Dermis microvascular lymphatic vessel endothelial cell (primary cell): ENCODE data around the gene STAT5B. TPM values are rescaled to one million over a fixed set of nuclear protein-coding genes. Genes with fewer than 3 reads are reported as not detected.
"Not testable (repeated sequence)": the region's sequence is repeated elsewhere in the genome, so short reads cannot be mapped to it uniquely, and the experiment has no call there.

Experiments used
- DNase-seq, 2 donors: peaks; one replicate each; pipeline versions ENCODE4 v3.0.0 to v3.0.0-alpha.2; 2010; ENCODE audit warnings: low read depth in 2 of 2
- total RNA-seq: library from RNA; depleted of rRNA; stranded (reverse); fragments of >200 nt; gene quantifications from 2 replicates; pipeline ENCODE4 v1.2.1, GENCODE V29; 2014

Gene STAT5B
- total RNA-seq, 1 donor from 2014 or later, result 25.2 TPM

DNA sequence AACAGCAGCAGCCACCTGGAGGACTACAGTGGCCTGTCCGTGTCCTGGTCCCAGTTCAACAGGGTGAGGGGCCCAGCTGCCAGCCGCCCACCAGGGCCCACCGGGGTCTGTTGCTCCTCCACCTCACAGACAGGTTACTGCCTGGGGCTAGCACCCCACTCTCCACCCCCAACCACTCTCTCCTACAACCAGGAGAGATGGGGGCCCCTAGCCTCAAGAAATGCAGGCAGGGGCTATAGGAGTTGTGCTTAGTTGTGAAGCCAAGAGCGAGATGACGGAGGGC, 30.1 kb upstream of the STAT5B start:
- DNase-seq, result no peak

DNA sequence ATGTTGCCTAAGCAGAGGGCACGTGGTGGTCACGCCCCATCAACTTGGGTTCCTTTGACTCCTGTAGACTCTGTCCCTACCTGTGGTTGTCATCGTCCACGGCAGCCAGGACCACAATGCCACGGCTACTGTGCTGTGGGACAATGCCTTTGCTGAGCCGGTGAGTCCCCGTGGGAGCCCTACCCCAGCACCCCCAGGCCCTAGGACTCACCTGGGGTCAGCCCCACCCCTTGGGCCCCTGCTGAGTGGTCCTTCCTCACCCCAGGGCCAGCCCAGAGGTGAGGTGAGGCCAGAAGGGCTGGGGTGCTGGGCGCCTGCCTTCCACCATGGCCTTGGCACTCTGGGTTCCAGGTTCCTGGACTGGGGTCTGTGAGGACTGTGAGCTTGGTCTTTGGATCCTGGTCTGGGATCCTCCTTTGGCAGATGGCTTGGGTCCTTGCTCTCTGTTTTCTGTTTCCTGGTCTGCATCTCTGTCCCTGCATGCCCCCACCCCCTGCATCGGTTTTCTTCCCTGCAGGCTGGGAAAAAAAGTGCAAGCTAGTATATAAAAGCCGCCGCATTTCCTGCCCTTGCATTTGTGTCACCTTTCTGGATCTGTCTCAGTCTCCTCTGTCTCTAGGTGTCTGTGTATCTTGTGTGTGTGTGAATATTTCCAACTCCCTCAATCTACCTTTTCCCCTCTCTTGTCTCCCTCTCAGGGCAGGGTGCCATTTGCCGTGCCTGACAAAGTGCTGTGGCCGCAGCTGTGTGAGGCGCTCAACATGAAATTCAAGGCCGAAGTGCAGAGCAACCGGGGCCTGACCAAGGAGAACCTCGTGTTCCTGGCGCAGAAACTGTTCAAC, 29.6 kb upstream of the STAT5B start:
- DNase-seq, result no peak

DNA sequence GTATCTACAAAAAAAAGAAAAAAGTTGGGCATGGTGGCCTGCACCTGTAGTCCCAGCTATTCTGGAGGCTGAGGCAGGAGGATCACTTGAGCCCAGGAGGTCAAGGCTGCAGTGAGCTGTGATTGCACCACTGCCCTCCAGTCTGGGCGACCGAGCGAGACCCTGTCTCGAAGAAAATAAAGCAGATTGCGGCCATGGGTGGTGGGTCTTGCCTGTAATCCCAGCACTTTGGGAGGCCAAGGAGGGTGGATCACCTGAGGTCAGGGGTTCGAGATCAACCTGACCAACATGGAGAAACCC, 28.8 kb upstream of the STAT5B start:
- DNase-seq, result not testable (repeated sequence)

DNA sequence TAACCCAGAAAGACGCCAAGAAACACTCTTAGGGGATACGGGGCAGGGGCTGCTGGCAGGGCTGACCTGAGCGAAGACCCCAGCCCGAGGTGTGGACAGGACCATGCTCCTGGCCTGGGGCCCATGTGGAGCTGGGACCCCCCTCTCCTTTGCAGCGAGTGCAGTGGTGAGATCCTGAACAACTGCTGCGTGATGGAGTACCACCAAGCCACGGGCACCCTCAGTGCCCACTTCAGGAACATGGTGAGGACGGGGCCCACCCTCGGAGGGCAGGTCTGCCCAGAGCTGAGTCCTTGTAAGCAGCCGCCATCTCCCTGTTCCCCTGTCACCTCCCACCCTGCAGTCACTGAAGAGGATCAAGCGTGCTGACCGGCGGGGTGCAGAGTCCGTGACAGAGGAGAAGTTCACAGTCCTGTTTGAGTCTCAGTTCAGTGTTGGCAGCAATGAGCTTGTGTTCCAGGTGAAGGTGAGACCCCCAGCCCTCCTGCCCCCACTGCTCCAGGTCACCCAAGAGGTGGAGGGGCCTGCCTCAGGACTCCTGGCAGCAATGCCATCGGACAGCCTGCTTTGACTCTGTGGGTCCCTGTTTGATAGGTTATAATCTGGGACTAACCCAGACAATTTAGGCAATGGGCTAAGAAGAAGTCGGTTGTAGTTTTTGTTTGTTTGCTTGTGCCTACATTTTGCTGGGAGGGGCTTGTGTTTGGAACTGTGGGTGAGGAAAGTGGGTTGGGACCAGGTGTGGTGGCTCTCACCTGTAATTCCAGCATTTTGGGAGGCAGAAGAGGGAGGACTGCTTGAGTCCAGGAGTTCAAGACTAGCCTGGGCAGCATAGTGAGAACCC, 28.2 kb upstream of the STAT5B start:
- no peak for DNase-seq

DNA sequence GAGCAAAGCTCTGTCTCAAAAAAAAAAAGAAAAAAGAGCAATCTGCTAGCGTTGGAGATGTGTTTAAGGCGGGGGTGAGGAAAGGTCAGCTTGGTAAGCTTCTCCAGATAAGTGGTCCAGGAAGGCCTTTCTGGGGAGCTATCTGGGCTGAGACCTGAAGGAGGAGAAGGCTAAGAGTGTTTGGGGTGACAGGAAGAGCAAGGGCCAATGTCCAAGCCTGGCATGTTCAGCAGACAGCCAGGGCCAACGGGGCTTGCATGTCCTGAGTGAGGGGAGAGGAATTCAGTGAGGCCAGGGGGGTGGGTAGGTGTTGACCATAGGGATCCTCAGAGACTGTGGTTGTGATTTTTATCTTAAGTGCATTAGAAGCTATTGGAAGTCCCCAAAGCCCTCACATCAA, 27.5 kb upstream of the STAT5B start:
- DNase-seq, result no peak

DNA sequence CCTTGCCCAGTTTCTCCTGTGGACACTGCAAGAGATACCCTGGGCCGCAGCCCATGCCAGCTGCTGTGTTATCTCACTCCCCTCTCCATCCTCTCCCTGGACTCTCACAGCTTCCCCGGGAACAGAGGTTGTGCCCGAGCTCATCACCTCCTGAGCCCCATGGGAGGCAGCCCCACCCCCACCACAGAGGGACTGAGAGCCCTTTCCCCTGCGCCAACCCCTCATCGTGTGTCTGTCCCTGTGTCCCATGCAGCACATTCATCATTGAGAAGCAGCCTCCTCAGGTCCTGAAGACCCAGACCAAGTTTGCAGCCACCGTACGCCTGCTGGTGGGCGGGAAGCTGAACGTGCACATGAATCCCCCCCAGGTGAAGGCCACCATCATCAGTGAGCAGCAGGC, 24.8 kb upstream of the STAT5B start:
- DNase-seq, result no peak

DNA sequence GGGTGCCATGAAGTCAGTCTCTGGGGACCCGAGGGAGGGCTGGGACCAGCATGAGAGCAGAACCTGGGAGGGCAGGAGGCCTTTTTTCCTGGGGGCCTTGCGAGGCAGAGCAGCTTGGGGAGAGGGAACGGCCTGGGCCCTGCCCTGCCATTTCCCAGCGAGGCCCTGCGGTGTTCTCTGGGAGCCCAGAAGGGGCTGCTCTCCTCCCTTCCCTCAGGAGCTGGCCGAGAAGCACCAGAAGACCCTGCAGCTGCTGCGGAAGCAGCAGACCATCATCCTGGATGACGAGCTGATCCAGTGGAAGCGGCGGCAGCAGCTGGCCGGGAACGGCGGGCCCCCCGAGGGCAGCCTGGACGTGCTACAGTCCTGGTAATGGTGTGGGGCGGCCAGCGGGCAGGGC, 23.7 kb upstream of the STAT5B start:
- DNase-seq, result not testable (repeated sequence)

DNA sequence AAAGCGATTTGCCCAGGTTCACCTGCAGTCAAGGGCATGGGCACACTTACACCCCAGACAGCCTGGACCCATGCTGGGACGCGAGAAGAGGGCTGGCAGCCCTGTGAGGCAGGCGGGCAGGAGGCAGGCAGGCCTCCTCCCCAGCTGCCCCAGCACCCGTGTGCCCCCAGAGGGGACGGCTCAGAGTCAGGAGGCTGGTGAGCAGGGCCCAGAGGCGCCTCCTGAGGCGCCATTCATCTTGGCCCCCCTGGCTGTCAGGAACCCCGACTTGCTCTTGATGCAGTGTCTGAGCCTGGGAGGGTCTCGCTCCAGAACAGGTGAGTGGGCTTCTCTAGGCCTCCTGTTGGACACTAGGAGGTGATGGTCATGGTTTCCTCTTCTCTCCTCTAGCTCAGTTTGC, 23.2 kb upstream of the STAT5B start:
- not testable (repeated sequence) for DNase-seq

DNA sequence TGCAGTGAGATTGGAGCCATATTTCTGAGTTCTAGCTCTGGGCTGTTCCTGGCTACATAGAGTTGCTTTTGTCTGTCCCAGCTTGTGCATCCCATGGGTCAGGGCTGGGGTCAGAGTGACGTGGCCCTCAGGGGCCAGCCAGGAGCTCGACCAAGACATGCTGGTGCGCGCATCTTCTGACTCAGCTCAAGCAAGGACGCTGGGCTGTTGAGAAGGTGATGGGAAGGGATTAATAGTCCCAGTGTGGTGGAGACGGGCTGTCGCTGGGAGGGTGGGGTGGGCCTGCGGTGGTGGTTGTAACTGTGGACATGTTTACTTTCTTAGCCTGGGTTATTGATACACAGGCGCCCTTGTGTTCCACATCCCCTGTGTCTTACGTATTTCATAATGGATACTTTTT, 21.6 kb upstream of the STAT5B start:
- DNase-seq, result not testable (repeated sequence)

DNA sequence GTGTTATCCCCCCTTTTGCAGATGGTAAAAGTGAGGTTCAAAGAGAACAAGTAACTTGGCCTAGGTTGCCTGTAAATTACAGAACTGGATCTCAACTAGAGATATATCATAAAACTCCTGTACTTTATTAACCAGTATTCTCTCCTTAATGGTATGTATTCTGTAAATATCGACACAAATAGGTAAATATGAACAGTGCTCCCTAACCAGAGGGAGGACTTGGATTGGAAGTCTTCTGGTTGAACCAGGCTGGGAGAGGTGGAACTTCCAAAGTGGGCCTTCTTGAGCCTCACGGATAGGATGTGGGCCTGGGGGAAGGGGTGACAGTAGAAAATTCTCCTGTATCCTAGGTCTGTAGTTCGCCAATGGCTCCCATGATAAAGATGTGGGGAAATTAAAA, 19.8 kb upstream of the STAT5B start:
- no peak for DNase-seq

DNA sequence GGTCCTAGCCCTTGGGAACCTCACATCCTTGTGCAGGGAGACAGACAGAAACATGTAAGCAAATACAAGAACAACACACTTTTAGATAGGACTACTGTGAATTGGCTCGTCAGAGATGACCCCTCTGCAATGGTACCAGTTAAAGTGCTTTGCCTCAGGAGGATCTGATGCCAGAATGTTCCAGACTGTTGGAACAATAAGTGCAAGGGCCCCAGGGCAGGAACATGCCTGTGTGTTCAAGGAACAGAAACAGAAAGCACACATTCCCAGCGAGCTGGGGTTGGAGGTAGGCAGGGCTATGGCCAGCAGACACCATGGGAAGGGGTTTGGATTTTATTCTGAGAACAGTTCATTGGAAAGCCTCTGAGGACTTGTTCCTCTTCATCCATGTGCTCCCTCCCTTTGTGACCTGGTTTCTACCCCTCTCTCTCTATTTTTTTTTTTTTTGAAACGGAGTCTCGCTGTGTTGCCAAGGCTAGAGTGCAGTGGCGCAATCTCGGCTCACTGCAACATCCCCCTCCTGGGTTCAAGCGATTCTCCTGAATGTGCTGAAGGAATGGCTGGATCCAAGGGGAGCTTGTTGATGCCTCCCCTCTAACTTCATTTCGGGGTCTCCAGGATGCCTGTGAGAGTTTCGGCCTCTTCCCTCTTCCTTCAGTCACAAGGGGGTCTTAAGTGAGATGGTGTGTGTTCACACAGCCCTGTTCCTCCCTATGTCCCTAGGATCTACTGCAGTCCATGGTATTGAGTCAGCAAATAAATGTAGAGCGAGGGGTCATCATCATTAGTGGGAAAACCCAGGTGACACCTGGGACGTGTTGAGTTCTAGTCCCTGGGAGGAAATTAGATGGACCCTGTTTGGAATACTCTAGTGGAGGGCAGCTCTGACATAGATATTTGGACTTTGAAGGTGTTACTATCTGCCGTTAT, 18.5 kb upstream of the STAT5B start:
- DNase-seq, result no peak

DNA sequence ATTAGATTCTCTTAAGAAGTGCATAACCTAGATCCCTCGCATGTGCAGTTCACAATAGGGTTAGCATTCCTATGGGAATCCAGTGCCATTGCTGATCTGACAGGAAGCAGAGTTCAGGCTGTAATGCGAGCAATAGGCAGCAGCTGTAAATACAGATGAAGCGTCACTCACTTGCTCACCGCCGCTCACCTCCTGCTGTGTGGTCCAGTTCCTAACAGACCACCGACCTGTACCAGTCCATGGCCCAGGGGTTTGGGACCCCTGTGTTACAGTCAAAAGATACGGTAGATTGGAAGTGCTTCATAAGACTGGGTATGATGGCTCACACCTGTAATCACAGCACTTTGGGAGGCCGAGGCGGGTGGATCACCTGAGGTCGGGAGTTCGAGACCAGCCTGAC, 14.9 kb upstream of the STAT5B start:
- peak; percentile 47 to 79 for DNase-seq

DNA sequence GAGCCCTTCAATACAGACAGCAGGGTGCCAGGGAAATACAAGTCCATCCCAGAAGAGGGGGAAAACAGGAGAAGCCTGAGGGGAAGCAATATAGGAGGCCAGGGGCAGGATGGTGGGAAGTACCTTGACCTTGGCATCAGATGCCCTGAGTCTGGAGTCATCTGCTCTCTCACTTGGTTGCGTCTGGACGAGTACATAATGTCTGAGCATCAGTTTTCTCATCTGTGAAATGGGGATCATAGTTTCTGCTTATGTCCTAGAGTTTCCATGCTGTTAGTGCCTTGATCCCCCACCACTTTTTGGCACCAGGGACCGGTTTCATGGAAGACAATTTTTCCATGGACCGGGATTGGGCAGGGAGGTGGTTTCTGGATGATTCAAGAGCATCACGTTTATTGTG, 14.4 kb upstream of the STAT5B start:
- peak; percentile 28 to 34 for DNase-seq

DNA sequence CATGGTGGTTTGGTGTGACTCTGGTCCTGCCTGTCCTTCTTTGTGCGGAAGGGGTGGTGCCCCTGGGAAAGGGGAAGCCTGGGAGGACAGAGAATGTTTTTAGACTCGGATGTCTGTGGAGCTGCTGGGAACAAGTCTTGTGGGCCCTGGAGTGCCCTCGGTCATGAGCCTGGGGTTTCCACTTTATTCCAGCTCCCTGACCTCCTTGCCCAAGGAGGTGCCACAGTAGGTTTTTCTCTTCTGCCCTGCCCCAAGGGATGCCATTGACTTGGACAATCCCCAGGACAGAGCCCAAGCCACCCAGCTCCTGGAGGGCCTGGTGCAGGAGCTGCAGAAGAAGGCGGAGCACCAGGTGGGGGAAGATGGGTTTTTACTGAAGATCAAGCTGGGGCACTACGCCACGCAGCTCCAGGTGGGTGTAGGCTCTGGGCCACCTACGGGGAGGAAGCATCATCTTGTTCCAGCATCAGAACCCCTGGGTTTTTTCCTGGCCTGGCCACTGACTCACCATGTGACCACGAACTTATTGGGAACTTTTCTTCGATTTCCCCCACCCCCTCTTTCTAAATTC, 13.5 kb upstream of the STAT5B start:
- no peak for DNase-seq

DNA sequence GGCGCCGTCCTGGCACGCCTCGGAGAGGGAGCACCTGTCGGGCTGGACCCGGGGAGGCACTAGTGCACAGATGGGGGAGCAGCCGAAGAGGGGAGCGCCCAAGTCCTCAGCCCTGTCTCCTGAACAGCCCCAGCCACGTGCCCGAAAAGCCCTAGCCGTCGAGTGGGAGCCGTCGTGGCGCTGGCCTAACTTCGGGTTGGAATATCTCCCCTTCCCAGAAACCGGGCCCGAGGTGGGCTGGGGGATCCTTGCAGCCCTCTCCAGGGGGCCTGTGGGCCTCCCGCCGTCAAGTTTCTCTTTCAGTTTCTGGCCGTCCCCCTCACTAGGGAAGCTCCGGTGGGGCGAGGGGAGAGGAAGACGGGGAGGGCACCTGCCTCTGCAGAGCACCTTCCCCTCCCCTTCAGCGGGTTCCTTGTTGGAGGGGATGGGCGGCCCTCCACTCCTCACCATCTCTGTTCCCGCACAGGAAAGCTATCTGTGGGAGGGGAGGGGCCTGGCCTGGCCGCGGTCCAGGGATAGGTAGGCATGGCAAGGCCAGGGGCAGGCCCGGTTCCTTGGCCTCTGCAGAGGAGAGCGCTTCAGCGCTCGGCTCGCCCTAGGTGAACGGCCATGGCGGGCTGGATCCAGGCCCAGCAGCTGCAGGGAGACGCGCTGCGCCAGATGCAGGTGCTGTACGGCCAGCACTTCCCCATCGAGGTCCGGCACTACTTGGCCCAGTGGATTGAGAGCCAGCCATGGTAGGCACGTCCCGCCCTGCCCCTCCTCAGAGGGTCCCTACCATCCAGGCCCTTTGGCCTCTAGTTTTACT, 12.8 kb upstream of the STAT5B start:
- DNase-seq, result no peak

DNA sequence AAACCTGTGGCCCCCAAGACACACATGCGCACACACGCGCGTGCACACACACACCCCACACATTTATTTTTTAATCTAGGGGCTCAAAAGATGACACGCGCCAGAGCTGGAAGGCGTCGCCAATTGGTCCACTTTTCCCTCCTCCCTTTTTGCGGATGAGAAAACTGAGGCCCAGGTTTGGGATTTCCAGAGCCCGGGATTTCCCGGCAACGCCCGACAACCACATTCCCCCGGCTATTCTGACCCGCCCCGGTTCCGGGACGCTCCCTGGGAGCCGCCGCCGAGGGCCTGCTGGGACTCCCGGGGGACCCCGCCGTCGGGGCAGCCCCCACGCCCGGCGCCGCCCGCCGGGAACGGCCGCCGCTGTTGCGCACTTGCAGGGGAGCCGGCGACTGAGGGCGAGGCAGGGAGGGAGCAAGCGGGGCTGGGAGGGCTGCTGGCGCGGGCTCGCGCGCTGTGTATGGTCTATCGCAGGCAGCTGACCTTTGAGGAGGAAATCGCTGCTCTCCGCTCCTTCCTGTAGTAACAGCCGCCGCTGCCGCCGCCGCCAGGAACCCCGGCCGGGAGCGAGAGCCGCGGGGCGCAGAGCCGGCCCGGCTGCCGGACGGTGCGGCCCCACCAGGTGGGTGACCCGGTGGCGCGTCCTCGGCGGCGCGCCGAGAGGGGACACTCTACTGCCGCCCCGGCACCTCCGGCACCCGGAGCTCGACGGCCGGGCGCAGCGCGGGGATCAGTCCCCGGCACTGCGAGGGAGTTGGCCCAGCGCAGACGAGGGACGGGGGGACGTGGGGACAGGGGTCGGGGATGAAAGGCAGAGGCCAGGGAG, 12.0 kb upstream of the STAT5B start, which contains the start of gene STAT5A:
STAT5A (plus strand) TSS at position 522 of the 826 bp plus-strand sequence. CDS start 914 bp downstream, outside the sequence.
- peak; percentile 88 to 94 for DNase-seq

DNA sequence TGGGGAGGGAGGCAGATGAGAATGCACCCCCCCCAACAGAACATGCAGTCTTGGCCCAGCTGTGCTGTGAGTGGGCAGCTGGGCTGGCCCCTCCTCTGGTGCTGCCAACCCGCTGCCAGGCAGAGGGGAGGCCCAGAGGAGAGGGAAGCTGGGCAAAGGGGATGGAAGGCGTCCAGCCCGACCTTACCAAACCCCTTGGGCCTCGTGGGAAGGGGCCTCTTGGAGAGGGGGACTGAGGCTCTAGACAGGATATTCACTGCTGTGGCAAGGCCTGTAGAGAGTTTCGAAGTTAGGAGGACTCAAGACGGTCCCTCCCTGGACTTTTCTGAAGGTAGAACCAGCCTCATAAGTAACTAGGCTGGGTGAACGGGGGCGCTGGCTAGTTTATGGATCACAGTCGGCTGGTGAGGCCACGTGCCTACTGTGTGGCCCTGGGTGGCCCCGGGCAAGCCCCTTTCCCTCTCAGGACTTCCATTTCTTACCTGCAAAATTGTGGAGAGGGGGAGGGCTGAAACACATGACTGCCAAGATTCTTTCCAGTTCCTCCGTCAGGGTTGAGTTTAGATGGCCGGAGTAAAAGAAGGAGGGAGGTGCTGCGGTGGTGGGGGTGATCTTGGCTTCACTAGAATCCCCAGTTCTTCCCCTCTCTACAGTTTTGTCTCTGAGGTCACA, 11.2 kb upstream of the STAT5B start:
- peak in 1 of 2 donors; percentile 23 for DNase-seq

DNA sequence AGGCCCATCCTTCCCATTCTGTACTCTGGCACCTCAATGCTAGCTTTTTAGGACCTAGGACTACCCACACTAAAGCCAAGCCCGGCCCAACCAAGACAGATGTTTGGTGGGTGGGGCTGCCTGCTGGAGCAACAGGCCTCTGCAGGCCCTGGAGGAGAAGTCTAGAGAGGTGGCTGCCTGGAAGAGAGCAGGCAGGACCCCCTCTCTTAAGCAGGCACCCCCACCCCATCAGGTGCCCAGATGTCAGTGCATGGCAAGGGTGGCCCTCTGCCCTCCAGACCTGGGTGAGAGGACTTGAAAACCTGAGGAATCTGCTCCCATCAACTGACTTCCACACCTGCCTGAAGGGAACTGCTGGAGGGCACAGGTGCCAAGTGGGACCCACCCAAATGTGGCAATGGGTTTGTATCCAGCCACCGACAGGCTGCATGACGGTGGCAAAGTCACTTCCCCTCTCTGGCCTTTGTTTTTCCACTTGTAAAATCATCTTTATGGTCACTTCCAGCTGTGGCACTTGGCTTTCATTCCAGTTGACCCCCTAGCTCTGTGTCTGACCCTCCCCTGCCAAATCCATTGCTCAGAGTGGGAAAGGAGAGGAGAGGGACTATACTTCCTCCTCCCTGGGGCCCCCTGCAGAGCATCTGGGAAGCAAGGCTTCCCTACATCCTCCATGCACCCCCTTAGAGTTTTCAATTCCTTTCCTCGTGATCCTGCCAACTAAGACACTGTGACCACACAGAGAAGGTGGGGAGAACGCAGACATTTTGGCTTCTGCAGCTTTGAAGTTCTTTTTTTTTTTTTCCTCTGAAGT, 10.4 kb upstream of the STAT5B start:
- no peak for DNase-seq
